ENCODE measurements around the gene FAM118B.

GRCh38 chr11:126207896-126208295 lies 3.7 kb upstream of the FAM118B start:
- no peak for TF ChIP-seq POLR2A (IDR thresholded peaks at IDR 0.05)
- TF ChIP-seq, protein P1, sequence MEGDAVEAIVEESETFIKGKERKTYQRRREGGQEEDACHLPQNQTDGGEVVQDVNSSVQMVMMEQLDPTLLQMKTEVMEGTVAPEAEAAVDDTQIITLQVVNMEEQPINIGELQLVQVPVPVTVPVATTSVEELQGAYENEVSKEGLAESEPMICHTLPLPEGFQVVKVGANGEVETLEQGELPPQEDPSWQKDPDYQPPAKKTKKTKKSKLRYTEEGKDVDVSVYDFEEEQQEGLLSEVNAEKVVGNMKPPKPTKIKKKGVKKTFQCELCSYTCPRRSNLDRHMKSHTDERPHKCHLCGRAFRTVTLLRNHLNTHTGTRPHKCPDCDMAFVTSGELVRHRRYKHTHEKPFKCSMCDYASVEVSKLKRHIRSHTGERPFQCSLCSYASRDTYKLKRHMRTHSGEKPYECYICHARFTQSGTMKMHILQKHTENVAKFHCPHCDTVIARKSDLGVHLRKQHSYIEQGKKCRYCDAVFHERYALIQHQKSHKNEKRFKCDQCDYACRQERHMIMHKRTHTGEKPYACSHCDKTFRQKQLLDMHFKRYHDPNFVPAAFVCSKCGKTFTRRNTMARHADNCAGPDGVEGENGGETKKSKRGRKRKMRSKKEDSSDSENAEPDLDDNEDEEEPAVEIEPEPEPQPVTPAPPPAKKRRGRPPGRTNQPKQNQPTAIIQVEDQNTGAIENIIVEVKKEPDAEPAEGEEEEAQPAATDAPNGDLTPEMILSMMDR (IDR thresholded peaks at IDR 0.05), result no peak
- no peak for TF ChIP-seq EP300 (IDR thresholded peaks at IDR 0.05)

Data from tibial nerve (tissue), 4 donors.